ENCODE data around the gene STPG2. TPM values are rescaled to one million over a fixed set of nuclear protein-coding genes. Genes with fewer than 3 reads are reported as not detected.
"Not testable (repeated sequence)": the region's sequence is repeated elsewhere in the genome, so short reads cannot be mapped to it uniquely, and the experiment has no call there.

The STPG2 gene
- total RNA-seq, 4 donors from 2014 or later, result 0.42 TPM; not detected in 3

DNA sequence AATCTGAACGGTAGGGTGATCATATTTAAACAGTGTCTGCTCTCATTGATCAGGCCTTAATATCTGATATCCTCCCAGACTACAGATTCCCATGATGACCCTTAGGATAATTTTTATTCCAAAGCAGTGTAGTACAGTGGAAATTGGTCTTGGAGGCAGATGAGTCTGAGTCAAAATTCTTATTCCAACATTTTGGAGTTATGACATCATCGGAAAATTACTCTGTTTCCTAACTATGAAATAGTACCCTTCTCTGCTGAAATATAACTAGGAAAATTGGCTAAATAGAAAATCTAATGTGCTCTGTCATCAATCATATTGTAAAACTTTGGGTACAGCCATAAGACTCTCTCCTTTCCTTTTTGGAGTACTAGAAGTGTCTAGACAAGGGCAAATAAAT, 583.3 kb downstream of the STPG2 start:
- no peak for ATAC-seq
- no peaks in the 10 kb centered on the region for H3K27me3 ChIP-seq
- H3K4me1 ChIP-seq, result no peaks in the 10 kb centered on the region
- DNase-seq, result no peak
- H3K9me3 ChIP-seq, result no peaks in the 10 kb centered on the region
- H3K36me3 ChIP-seq, result no peaks in the 10 kb centered on the region
- H3K4me3 ChIP-seq, result no peak overlapping the region
- TF ChIP-seq POLR2A (IDR thresholded peaks at IDR 0.05) (no peak), CTCF (IDR thresholded peaks at IDR 0.05 in 4 of 5, conservative IDR thresholded peaks at IDR 0.05 in 1 of 5) (no peak)
- intact Hi-C loops (cut with DNase I; ENCODE audit: low total_unique reads), result no loop called here
- in situ Hi-C loops (cut with MboI; ENCODE audit: low sequenced_read_pairs in 4 of 4), result no loop called here
- no peak overlapping the region for H3K27ac ChIP-seq

GRCh38 chr4:97558204-97558778, 585.0 kb downstream of the STPG2 start:
- H3K9me3 ChIP-seq, result no peaks in the 10 kb centered on the region
- H3K4me3 ChIP-seq, result no peak overlapping the region
- H3K27me3 ChIP-seq, result no peaks in the 10 kb centered on the region
- H3K4me1 ChIP-seq, result no peaks in the 10 kb centered on the region
- intact Hi-C loops (cut with DNase I; ENCODE audit: low total_unique reads) (no loop called here), in situ Hi-C loops (cut with MboI; ENCODE audit: low sequenced_read_pairs in 4 of 4) (no loop called here)
- ATAC-seq (no peak), DNase-seq (no peak)
- no peaks in the 10 kb centered on the region for H3K36me3 ChIP-seq
- TF ChIP-seq POLR2A (IDR thresholded peaks at IDR 0.05) (no peak), CTCF (IDR thresholded peaks at IDR 0.05 in 4 of 5, conservative IDR thresholded peaks at IDR 0.05 in 1 of 5) (no peak)
- H3K27ac ChIP-seq, result no peak overlapping the region

- in situ Hi-C loops (cut with MboI; ENCODE audit: low sequenced_read_pairs in 4 of 4); H3K27me3 ChIP-seq; intact Hi-C loops (cut with DNase I; ENCODE audit: low total_unique reads); H3K36me3 ChIP-seq; H3K27ac ChIP-seq; H3K4me1 ChIP-seq; DNase-seq; H3K9me3 ChIP-seq; H3K4me3 ChIP-seq; ATAC-seq: not testable (repeated sequence)
These were observed 592.6 kb downstream of the STPG2 start for GRCh38 chr4:97550637-97551036.

DNA sequence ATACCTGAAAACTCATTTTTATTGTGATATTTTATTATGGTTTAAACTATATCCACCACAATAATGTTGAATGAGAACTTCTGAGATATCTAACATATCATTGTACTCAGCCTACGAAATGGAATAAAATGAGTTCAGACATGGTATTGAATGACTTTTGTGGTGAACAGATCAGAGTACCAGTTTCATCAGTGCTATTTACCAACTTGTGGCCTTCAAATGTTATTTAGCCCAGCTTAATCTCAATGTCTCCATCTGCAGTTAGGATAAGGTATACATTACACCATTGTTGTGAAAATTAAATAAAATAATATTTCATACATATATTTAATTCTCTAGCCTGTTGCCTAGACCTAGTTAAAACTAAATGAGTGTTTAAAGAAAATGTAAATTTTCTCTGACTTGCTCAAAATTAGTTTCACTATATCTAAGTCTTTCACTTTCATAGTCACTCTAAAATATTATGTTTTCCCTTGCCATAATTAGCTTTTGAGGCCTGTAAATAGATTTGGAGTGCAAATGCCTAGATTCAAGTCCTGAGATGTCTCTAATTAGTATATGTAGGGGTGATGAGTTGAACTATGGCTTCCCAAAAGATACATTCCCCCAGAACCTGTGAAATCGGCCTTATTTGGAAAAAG, 594.2 kb downstream of the STPG2 start:
- ATAC-seq (no peak), DNase-seq (no peak)
- Histone ChIP-seq H3K4me1 (no peaks in the 10 kb centered on the region), H3K36me3 (no peaks in the 10 kb centered on the region), H3K4me3 (no peak overlapping the region), H3K27ac (no peak overlapping the region), H3K27me3 (no peaks in the 10 kb centered on the region), H3K9me3 (no peaks in the 10 kb centered on the region)
- in situ Hi-C loops (cut with MboI; ENCODE audit: low sequenced_read_pairs in 4 of 4) (no loop called here), intact Hi-C loops (cut with DNase I; ENCODE audit: low total_unique reads) (no loop called here)
- TF ChIP-seq CTCF (IDR thresholded peaks at IDR 0.05 in 4 of 5, conservative IDR thresholded peaks at IDR 0.05 in 1 of 5) (no peak), POLR2A (IDR thresholded peaks at IDR 0.05) (no peak)

- Histone ChIP-seq H3K36me3 (no peaks in the 10 kb centered on the region), H3K4me3 (no peak overlapping the region), H3K27me3 (no peaks in the 10 kb centered on the region), H3K9me3 (no peaks in the 10 kb centered on the region), H3K4me1 (no peaks in the 10 kb centered on the region), H3K27ac (no peak overlapping the region)
- in situ Hi-C loops (cut with MboI; ENCODE audit: low sequenced_read_pairs in 4 of 4), result no loop called here
- TF ChIP-seq POLR2A (IDR thresholded peaks at IDR 0.05), result no peak
- TF ChIP-seq CTCF (IDR thresholded peaks at IDR 0.05 in 4 of 5, conservative IDR thresholded peaks at IDR 0.05 in 1 of 5), result no peak
- ATAC-seq, result no peak
- DNase-seq, result no peak
- intact Hi-C loops (cut with DNase I; ENCODE audit: low total_unique reads), result no loop called here
These were observed 595.1 kb downstream of the STPG2 start for GRCh38 chr4:97548186-97548585.
